GM12892 (cell line): ENCODE measurements around the gene TUBB1.

Source experiments
- POLR2A ChIP-seq: IDR thresholded peaks from 2 replicates; pipeline ENCODE4 v1.6.1; 2011; ENCODE audit warnings: low read depth, low read length, control low read depth
- TAF1 ChIP-seq: IDR thresholded peaks from 2 replicates; pipeline ENCODE4 v1.6.1; 2011; ENCODE audit warnings: low read depth, mild to moderate bottlenecking, control low read depth, low read length, borderline replicate concordance

DNA sequence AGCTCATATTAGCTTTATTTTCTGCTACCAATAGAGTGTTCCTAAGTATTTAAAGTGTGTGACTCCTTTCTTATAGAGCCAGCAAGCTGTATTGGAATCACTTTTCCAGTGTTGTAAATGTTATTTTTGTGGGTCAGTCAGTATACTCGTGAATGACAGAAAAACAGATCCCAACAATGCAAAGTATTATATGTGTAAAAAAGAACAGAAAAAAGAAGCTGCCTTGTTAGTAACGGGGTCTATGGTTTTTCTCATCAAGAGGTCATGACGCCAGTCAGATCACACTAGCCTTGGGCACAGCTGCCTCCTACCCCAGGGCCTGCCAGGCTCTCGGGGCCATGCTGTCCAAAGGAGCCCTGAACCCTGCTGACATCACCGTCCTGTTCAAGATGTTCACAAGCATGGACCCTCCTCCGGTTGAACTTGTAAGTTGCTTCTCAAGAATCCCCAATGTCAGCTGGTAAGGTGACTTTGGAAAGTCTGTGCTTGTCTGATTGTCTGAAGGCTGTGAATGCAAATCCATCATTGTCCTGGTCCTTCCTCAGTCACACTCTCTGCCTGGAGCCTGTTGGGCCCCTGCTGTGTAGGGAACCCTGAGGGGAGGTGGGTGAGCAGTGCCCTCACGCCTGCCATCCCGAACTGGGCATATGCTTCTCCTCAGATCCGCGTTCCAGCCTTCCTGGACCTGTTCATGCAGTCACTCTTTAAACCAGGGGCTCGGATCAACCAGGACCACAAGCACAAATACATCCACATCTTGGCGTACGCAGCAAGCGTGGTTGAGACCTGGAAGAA, 28.4 kb upstream of the TUBB1 start:
- no peak for TF ChIP-seq POLR2A
- TF ChIP-seq TAF1 = no peak
